Lower leg skin (tissue), 4 donors: ENCODE data around the gene TARP.

ENCODE experiments used
- DNase-seq, 2 donors: peaks; one replicate each; pipeline ENCODE4 v3.0.0-alpha.2; 2019; ENCODE audit warnings: low spot score in 2 of 2
- H3K4me3 ChIP-seq: fragments of 200-600 bp; sonication (generic); 2 replicates; pipeline ENCODE4 v1.5.1; 2017; ENCODE audit warnings: mild to moderate bottlenecking, low read depth; ENCODE audit not compliant: poor library complexity, severe bottlenecking
- CTCF ChIP-seq, 3 donors: fragments of 450-650 bp; IDR thresholded peaks; one replicate each; pipeline ENCODE4 v1.5.1; 2016; ENCODE audit warnings: antibody characterized with exemption in 3 of 3, mild to moderate bottlenecking in 3 of 3, moderate library complexity in 2 of 3
- POLR2A ChIP-seq, 2 donors: fragments of 450-650 bp; IDR thresholded peaks; one replicate each; pipeline ENCODE4 v1.6.1; 2016 to 2017; ENCODE audit warnings: antibody characterized with exemption in 2 of 2, mild to moderate bottlenecking in 1 of 2, moderate library complexity in 1 of 2
- WGBS, 2 donors: methylation state at CpG; one replicate each; pipeline ENCODE4 v1.1.5; 2018; 5-methylcytosine and 5-hydroxymethylcytosine counted together
- intact Hi-C: fragments of 100-400 bp; cut with DNase I; formaldehyde crosslinking; loops from one replicate; pipeline ENCODE4 v1.15.0; 2023; ENCODE audit warnings: low total_unique reads

The TARP gene

GRCh38 chr7:38296059-38296857 is 22.8 kb upstream of the TARP start:
- TF ChIP-seq CTCF (IDR thresholded peaks at IDR 0.05), result no peak
- no peak for TF ChIP-seq POLR2A (IDR thresholded peaks at IDR 0.05)
- H3K4me3 ChIP-seq, result no peak overlapping the region
- WGBS, 2 donors, result 80 to 87% methylated on average over 5 of the region's 5 CpGs
- no peak for DNase-seq
- intact Hi-C loops, result no loop called here

- 68 to 78% methylated on average over 2 of the region's 2 CpGs for WGBS, 2 donors
- DNase-seq, result no peak
- no peak for TF ChIP-seq CTCF (IDR thresholded peaks at IDR 0.05)
- no peak for TF ChIP-seq POLR2A (IDR thresholded peaks at IDR 0.05)
- intact Hi-C loops, result no loop called here
- H3K4me3 ChIP-seq, result no peak overlapping the region
Measured at GRCh38 chr7:38294926-38295325, 21.5 kb upstream of the TARP start.

- WGBS, 2 donors, result 89 to 94% methylated on average over 3 of the region's 3 CpGs
- intact Hi-C loops, result no loop called here
- no peak for TF ChIP-seq CTCF (IDR thresholded peaks at IDR 0.05)
- no peak for TF ChIP-seq POLR2A (IDR thresholded peaks at IDR 0.05)
- DNase-seq, result no peak
- H3K4me3 ChIP-seq, result no peak overlapping the region
Measured at GRCh38 chr7:38292442-38292841, 19.0 kb upstream of the TARP start.

GRCh38 chr7:38291650-38292049 is 18.2 kb upstream of the TARP start:
- TF ChIP-seq POLR2A (IDR thresholded peaks at IDR 0.05), result no peak
- TF ChIP-seq CTCF (IDR thresholded peaks at IDR 0.05), result no peak
- DNase-seq, result no peak
- intact Hi-C loops, result no loop called here
- WGBS, 2 donors, result 89 to 98% methylated on average over 2 of the region's 2 CpGs
- H3K4me3 ChIP-seq, result no peak overlapping the region

- no peak for DNase-seq
- intact Hi-C loops, result no loop called here
- WGBS, 2 donors, result 79 to 87% methylated on average over 9 of the region's 9 CpGs
- H3K4me3 ChIP-seq, result no peak overlapping the region
- TF ChIP-seq CTCF (IDR thresholded peaks at IDR 0.05), result no peak
- TF ChIP-seq POLR2A (IDR thresholded peaks at IDR 0.05), result no peak
Measured at GRCh38 chr7:38291117-38291647, 17.7 kb upstream of the TARP start.
